Stimulated activated CD8-positive, alpha-beta memory T cell treated with anti-CD3 and anti-CD28 coated beads, Interleukin-7, amount 100 ng/mL, for 1 hour (primary cell): ENCODE data around the gene IRX5.

ENCODE experiments used
- DNase-seq, 2 donors: peaks; one replicate each; pipeline ENCODE4 v3.0.0-alpha.2; 2020; ENCODE audit warnings: low read depth in 2 of 2

The IRX5 gene

DNA sequence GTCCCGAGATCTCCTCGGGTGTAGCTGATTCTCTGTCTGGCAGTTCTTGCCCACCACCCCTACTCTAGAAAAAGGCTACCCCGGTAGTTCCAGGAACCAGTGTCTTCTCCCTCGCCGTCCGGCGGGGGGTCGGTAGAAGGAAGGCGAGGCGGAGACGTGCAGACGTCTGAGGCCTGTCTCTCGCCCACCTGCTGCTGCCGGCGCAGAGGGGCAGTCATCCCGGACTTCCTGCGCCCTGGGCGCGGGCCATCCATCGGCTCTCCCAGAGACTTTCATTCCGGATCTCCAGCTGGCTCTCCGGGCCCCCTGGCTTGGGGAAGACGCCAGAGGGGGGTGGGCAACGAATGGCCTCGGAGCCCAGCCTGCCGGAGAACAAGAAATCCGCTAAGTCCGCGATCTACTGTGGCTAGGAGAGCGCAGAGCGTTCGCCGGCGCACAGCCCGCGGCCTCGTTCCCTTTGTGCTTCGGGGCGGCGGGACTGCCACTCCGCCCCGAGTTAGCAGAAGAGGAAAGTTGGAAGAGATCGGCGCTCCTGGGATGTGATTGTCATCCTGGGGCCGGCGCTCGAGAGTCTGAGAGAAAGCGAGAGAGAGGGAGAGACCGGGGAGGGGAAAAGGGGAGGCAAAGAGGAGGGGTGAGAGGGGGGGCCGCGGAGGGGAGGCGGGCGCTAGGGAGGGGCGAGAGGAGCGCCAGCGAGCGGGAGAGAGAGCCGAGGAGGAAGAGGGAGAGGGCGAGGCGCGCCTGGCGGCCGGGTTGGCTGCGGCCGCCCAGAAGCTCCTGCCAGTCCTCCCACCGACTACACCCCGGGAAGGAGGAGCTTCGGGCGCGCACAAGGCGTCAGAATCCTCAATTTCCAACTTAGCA lies at the start of gene IRX5:
Gene IRX5 (plus strand): TSS at position 861 of the 864 bp plus-strand sequence. CDS start 334 bp downstream, outside the sequence.
- no peak for DNase-seq

DNA sequence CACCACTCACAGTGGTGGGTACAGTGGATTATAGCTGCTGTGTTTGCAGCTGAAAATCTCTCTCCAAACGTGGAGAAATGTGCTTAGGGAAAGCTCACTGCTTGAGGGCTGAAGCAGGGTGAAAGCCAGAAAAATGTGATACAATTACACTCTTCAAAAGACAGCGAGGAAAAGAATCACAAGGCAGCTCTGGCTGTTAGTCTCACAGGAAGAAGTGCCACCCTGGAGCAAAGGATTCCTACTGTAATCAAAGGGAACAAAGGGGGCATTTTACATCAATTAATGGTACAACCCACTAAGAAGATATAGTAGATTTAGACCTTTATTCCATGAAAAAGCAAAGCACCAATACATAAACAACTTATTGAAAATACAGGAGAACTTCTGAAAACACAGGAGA lies 48.1 kb upstream of the IRX5 start:
- no peak for DNase-seq

DNA sequence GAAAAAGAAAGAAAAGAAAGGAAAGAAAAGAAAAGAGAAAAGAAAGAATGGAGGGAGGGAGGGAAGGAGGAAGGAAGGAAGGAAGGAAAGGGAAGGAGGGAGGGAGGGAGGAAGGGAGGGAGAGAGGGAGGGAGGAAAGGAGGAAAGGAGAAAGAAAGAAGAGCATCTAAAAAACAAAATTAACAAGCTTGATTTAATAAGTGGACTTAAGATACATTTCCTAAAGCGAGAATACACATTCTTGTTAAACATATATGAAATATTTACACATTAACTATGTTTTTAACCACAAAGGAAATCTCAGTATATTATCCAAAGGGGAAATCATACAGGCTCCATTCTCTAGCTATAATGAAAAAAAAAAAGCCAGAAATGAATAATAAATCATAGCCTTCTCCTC lies 47.3 kb upstream of the IRX5 start:
- DNase-seq, result no peak

DNA sequence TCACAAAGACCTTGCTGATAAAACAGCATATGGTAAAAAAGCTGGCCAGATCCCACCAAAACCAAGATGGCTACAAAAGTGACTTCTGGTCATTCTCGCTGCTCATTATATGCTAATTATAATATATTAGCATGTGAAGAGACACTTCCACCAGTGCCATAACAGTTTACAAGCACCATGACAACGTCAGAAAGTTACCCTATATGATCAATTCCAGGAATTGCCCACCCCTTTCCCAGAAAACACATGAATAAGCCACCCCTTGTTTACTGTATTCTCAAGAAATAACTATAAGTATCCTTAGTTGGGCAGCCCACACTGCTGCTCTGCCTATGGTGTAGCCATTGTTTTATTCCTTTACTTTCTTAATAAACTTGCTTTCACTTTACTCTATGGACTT lies 44.6 kb upstream of the IRX5 start:
- no peak for DNase-seq

DNA sequence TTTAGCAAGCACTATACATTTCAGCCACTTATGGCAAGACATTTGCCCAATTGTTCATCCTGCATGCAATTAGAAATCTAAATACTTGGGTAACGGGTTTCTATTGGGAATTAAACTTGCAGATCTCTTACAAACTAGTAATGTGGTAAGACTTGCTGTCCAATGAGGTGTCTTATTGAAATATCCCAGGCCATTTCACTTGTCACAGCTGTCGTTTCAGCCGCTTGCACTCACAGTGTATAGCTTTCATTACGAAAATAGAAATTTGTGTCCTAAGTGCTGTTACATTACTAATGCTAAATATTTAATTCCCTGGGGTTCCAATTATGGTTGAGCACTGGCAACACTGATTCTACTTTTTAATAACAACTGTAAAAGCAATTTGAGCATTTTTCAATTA lies 40.3 kb upstream of the IRX5 start:
- no peak for DNase-seq

DNA sequence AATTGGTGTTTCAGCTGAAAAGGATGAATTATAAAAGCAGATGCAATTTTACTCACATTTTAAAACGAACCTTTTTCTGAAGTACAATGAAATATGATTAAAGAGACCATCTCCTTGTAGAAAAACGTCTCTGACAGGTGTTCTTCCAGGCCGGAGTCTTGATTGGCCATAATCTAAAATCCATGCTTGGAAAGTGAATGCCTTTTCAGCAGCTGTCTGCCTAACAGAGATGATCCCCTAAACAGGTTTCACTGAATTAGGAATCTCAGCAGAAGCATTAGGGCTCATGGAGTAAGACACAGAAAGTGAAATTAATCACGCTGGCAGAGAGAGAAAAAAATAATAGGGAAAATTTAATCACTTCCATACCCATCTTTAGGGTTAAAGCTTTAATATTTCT lies 39.3 kb upstream of the IRX5 start:
- no peak for DNase-seq

DNA sequence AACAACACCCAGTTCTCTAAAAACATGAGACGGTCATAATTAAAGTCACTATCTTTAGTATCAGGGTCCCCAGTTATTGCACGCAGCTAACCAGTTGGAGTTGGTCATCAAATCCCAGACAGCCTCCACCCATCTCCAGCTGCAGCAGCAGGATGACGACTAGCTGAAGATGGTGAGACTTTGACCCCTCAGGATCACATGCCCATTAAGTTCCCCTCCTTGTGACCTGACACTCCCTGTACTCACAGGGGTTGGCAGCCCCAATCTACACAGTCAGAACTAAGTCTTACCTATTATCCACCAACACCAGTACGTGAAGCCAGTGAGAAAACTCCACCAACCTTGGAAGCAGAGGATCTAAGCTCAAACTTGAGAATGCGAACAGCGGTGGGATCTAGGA lies 37.7 kb upstream of the IRX5 start:
- DNase-seq, result no peak

DNA sequence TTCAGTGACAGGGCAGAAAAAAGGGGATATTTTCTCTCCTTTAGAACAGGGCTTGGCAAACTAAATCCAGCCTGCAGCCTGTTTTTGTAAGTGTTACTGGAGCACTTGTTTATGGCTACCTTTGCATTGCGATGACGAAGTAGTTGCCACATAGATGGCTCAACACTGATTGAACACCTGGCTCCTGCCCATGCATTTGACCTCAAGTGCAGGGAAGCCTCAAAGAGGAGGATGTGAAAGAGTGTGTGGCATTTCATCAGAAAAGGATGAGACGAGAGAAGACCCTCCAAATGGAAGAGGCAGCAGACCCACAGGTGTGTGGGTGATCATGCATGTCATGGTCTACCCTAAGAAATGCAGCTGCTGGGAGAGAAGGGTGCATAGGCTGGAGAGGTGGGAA lies 32.7 kb upstream of the IRX5 start:
- DNase-seq, result no peak

DNA sequence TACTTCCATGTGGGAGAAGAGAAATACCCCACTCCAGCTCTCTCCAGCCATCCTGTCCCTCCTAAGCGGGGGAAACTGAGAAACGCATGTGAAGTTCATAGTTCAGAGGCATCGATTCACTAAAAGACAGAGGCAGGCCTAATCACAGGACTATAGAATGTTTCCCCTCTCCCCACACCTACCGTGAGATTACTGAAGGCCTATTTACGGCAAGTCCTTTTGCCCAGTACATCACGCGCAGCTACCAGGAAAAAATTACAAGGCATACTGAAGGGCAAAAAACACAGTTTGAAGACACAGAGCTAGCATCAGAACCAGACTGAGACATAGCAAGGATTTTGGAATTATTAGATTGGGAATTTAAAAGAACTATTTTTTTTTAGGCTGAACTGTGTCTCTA lies 29.1 kb upstream of the IRX5 start:
- no peak for DNase-seq

DNA sequence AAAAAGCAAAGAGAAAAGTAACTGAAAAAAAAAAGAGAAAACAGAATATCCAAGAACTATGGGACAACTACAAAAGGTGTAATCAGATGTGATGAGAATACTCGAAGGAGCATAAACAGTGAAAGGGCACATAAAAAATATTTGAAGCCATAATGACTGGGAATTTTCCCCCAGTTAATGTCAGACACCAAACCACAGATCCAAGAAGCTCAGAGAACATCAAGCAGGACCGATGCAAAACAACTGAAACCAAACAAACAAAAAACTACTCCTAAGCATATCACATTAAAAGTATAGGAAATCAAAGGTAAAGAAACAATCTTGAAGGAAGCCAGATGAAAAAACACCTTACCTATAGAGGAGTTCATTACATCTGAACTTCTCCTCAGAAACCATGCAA lies 27.6 kb upstream of the IRX5 start:
- no peak for DNase-seq

DNA sequence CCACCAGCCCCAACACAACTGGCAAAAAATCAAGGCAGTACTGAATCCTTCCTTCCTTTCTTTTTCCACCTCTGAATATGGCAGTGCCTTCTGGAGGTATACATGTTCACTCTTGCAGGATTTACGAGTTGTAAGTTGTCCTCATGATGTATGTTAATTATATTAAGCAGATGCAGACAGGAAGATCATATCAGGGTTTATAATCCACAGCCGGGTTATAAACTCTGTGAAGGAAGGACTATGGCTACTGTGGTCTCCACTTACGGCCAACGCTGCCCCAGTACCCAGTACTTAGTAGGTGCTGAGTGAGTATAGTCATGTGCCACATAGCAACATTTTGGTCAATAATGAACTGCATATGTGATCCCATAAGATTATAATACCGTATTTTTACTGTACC lies 19.6 kb upstream of the IRX5 start:
- no peak for DNase-seq

DNA sequence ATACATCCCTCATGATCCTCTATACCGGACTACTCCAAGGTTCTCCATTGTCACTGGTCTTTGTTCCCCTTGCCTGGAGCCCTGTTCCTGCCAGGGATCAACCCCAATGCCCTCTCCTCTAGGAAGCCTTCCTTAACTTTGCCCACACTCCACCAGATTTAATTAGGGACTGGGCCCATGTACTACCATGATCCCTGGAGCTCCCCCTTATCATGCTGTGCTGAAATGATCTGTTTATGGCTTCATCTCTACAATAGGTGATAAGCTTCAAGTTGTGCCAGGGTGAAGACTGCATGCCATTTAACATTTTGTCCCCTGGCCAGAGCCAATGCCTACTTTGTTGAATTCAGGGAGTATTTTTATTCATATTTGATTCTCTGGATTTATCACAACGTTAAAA lies 17.9 kb upstream of the IRX5 start:
- no peak for DNase-seq

DNA sequence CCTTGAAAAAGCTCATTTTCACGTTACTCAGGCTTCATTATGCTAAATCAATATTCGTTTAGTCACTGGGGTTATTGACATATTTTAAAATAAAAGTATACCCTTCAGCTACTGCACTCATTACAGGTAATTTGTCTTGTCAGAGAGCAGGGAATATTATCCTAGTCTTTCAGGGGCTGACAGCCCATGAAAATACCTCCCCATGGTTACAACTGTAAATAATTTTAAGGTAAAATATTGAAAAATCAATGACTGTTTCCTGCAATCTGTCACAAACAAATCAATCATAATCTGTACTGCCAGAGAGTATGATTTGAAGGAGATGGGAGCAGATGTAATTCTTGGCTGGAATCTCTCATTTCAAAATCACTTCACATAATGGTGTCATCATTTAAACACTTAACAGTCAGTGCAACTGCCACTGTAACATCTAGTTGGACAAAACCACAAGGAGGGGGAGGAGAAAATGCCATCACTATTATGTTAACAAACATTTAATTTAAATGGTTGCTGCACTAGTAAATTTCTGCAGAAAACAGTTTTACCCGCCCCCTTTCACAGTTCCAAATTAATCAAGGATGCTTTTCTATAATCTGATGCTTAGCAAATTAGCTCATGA lies 9.3 kb upstream of the IRX5 start:
- no peak for DNase-seq

DNA sequence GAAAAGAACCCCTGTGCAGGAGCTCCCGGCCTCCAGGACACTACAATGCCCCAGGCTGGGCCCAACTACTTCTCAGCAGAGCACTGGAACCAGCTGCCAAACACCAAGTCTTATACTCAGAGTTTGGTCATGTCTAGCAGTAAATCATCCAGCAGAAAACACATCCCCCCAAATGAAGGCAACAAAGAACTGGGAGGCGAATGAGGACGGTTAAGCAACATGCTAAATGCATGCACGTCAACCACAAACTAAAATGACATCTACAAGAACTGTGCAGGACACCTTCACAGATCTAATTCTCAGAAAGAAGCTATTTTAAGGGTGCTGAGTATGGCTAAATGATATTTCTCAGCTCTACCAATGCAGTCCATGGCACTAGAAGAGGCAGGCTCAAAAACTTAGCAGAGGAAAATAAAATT lies 7.6 kb upstream of the IRX5 start:
- no peak for DNase-seq

DNA sequence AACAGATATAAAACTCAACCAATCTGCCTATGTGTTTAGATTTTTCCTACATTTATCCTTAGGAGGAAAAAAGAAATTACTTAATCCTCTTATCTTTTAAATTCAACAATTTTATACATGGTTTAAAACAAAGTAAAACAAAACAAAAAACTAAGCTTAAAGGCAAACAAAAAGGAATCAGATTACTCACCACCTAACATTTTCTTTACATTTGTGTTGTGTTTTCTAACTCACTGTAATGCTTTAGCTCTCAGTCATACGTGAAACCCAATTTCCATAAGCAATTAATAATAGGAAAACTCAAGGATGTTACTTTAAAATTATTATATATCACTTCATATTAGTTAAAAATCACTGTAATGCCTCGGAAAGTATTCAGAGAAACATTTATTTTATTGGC lies 6.7 kb upstream of the IRX5 start:
- no peak for DNase-seq

DNA sequence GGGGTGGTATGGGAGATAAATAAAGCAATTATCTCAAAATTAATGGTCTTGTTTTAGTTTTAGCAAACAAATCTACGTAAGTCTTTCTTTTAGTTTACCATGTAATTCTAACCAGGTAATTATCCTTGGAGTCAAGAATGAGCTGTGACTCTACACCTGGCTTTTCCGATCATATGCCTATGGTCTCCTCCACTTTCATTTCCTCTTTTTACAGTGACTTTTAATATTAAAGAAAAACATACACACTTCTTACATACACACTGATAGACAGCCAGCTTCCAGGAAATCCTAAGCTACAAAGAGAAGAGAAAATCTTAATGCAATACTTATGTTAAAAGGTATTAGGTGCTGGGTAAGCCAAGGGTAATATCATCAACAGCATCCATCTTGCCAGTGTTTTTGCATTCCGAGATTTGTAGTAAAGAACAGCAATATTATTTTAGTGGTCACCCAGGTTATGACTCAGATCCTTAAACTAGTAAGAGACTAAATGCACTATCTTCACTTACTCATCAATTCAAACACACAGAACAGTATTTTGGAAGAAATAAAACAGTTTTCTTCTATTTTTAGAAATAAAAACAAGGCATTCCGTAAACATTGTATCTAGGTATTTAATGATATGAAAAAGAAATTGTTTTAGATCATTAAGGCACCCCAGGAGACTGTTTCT lies 4.4 kb upstream of the IRX5 start:
- no peak for DNase-seq

DNA sequence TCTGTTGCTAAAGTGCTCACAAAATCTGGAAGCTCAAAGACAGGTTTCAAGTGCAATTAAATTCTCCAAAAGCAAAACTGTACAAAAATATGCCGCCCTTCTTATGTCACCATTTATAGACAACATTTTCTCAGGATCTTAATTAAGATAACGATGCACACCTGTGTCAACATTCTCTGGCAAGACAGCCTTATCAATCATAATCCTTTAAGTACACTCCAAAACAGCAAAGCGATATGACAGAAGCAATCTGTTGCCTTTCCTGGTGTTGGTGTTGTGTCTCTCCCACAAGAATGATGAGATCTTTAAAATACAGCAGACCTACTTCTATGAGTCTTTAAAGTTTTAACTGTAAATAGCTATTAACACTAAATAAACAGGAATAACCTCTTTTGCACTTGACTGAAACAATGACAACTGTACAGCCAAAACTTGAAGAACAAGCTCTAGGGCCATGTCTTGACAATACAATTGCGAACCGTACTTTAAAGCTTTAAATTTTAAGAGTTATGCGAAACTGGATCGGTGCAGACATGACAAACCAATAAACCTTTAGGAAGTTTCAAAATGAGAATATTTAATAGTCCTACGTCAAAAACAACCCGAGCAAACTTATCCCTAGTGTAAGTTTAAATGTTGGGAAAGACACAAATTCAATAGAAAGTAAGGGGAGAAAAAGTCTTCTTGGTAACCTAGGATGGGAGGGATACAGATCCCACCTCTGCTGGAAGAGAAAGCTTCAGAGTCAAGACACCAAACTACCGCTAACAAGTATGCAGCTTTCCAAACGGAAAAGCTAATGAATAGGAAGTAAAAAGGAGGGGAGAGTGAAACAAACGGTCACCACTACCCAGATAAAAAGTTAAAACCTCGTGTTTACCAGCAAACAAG lies 3.3 kb upstream of the IRX5 start:
- no peak for DNase-seq

DNA sequence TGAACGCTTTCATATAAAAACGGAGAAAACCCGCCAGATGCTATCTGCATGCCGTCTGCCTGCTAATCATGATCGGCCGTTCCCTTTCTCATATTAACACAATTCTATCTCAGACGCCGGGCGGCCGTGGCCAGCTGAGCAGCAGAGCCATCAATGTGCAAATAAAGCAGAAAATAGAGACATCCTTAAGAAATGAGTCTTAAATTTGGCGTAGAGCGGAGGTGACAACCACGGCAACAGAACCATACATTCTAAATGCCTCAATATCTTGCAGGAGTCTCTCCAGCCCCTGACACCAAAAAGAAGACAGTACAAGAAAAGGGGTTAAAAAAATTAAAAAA lies 2.7 kb upstream of the IRX5 start:
- DNase-seq, result no peak

DNA sequence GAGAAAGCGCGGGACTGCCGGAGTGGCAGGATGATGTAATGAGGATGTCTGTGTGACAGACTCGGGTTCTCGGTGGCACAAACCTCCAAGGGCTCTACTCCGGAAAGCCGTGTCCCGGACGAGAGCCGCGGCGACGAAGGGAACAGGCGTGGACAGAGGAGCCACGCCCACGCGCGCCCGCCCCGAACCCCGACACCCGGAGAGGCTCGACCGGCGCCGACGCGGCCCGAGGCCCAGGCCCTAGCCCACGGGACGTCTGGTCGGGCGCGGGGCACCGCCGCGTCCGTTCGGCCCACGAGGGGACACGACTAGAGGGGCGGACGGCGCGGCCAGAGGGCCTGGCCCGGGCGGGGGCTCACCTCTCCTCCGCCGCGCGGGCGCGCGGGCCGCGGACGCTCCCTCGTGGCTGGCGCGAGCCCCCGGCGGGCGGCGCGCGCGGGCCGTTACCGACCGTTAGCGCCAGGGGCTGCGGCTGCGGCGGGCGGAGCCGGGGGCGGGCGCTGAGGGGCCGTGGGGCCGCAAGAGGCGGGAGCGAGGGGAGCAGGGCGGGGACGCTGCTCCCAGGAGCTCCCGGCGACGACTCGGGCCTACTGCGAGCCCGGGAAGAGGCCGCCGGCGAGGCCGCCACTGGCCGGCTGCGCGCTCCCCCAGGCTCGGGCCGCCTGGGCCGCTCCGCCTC lies 2.1 kb upstream of the IRX5 start:
- no peak for DNase-seq

DNA sequence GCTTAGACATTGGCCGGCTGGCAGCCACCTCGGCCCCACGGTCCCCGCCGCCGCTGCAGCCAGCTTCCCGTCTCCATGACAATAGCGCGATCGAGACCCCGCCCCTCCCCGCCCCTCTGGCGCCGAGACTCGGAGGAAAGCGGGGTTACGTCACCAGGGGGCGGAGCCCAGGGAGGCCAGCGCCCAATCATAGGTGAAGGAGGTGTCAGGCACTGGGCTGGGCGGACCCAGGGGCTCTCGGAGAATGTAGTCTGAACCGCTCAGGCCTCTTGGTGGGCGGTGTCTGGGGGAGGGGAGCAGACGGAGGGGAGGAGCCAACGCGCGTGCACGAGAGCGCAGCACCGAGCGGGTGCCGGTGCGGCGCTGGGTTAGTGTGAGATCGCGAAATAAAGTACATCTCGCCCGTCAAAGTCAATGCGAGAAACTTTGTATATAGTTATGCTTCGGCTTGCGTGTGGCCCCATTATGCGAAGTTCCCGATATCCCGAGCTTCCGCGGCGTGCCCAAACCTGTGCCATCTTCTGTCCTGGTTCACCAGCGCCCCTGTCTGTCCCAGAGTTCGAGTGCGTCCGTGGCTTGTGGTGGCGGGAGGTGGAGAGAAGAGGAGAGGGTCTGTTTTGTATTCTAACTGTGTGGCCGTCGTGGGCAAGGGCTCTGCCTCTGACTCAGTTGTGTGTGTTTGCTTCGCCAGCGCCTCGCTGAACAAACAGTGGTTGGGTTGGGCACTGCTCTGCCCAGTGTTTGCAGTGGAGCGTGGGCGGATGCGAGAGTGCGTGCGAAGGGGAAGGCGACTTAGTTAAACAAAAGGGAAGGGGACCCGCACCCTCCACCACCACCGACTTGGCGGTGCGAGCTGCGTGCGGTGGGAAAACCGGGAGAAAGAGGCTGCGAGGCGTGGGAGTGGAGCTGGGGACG lies 1.3 kb upstream of the IRX5 start:
- peak; percentile 76 to 85 for DNase-seq

DNA sequence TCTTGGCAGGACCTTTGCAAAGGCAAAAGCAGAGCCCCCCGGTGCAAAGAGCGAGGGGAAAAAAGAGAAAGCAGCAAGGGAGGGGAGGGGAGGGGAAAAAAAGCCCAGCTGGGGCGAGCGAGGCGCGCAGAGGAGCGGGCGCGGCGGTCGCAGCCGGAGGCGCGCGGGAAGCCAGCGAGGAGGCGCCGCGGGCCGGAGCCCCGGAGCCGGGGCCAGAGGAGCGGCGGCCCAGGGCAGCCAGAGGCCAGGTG lies 129 bp downstream of the IRX5 start:
- DNase-seq, result no peak
